Embryonic facial prominence (tissue), 1 donor: Measurements from ENCODE around the gene TTLL11.
"Not testable (repeated sequence)": the region's sequence is repeated elsewhere in the genome, so short reads cannot be mapped to it uniquely, and the experiment has no call there.

Experiments
- DNase-seq: peaks from one replicate; pipeline ENCODE4 v3.0.0-alpha.2; 2016; ENCODE audit errors: extremely low spot score

The TTLL11 gene

GRCh38 chr9:122085260-122085659, 7.8 kb downstream of the TTLL11 start:
- DNase-seq: no peak

- no peak for DNase-seq
Observed at GRCh38 chr9:122084026-122084675, 9.0 kb downstream of the TTLL11 start.

DNA sequence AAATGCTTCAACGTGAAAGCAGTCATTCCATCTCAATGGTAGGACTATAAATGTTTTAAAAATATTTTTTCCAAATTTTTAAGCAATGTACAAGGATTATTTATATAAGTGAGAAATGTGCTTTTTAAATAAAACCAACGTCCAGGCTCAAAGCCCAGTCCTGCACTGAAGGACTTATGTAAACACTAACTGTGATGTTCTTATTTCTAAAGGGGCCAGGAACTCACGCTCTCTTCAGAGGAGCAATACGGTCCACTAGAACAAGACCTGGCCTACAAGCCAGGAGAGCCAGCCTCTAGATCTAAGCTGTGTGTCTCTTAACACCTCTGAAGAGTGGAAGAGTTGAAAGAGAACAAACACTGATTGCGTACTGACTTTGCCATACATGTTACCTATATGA, 12.1 kb downstream of the TTLL11 start:
- DNase-seq: no peak

DNA sequence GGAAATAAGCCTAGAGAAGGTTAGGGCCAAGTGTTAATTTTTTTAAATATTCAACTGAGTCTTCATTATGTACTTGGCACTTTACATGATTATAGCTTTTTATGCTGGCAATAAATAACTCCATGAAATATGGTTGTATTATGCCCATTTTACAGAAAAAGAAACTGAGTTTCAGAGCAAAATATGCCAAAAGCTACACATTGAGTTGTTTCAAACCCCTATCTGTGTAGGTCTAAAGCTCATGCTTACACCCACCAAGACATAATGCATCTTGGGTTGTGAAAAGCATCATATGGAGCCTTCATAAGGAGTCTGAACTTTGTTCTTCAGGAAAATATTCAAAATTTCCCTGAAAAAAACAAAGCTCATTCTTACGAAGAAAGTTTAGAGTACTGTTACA, 14.6 kb downstream of the TTLL11 start:
- DNase-seq: no peak

DNA sequence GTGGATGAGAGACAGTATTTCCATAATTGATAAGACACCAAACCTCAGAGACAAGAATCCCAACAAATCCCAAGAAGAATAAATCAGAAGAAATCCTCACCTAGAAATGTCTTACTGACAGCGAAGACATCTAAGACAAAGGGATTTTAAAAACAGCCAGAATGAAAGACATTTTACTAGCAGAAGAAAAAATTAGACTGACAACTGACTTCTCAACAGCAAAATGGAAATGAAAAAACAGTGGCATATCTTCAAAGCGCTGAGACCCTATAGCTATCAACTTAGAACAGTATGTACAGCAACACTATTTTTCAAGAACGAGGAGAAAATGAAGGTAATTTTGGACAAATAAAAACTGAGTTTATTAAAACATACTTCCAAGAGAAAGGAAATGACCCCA, 16.3 kb downstream of the TTLL11 start:
- DNase-seq: no peak

DNA sequence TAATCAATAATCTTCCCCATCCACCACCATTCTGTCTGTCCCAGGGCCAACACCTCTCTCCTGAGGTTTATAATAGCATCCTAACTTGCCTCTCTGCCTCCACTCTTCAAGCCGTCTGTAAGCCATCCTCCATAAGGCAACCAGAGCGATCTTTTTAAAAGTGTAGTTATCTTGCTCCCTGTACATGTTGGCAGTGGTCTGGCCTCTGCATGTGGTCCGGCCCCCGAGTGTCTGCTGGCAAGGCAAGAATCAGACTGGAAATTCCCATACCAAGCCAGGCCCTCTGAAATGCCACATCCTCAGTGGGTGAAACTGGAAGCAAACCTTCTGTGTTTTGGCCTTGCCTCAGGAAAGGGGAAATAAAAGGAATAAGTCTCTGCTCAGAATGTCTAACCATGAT, 17.0 kb downstream of the TTLL11 start:
- DNase-seq: no peak

DNA sequence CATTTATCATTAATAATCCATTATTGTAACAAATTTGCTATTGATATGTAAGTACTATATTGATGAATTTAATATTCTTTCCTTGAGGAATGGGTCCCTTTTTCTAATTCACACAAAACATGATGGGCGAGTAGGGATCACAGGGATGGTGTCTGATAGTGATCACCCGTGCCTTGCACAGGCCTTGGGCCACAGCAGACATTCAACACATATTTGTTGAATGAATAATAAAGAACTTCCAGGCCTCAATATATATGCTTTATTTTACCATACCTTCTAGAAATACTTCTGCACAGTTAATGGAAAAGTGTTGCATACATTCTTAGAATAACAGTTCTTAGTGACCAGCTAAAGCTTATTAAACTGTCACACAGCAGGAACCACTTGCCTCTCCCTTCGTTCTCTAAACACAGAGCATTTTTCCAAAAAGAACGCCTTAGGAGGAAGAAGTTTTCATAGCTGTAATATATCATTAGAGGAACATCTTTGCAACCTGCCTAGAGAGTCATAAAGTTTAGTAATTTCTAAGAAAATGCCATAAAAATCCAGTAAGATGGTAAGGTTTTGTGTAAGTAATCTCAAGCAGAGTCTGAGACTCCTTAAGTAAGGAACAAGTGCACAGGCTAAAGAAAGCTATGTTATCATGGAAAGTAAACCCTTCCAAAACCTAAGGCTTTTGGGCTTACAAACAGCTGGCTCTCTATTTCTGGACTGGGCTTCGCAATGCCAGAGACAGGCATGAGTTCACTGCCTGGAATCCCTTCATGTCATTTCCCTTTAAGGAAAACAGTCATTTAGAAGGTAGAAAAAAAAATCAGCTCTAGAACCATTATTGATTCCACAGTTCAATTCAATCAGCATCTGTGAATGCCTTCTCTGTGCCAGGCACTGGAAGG, 17.7 kb downstream of the TTLL11 start:
- no peak for DNase-seq

GRCh38 chr9:122071715-122072114, 21.4 kb downstream of the TTLL11 start:
- DNase-seq: no peak

GRCh38 chr9:122070728-122071515, 22.2 kb downstream of the TTLL11 start:
- DNase-seq: no peak

DNA sequence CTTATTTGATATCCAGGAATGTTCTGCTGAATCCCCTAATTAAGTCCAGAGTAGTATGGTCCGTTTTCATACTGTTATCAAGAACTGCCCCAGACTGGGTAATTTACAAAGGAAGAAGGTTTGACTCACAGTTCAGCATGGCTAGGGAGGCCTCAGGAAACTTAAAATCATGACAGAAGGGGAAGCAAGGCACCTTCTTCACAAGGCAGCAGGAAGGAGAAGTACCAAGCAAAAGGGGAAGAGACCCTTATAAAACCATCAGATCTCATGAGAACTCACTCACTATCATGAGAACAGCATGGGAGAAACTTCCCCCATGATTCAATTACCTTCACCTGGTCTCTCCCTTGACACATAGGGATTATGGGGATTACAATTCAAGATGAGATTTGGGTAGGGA, 26.4 kb downstream of the TTLL11 start:
- not testable (repeated sequence) for DNase-seq

GRCh38 chr9:122065923-122066629, 27.0 kb downstream of the TTLL11 start:
- no peak for DNase-seq

GRCh38 chr9:122060481-122060880, 32.6 kb downstream of the TTLL11 start:
- no peak for DNase-seq

GRCh38 chr9:122059955-122060324, 33.2 kb downstream of the TTLL11 start:
- no peak for DNase-seq

GRCh38 chr9:122059214-122059954, 33.7 kb downstream of the TTLL11 start:
- no peak for DNase-seq

- DNase-seq: no peak
Observed at GRCh38 chr9:122058709-122059108, 34.4 kb downstream of the TTLL11 start.

GRCh38 chr9:122058051-122058450, 35.1 kb downstream of the TTLL11 start:
- no peak for DNase-seq

DNA sequence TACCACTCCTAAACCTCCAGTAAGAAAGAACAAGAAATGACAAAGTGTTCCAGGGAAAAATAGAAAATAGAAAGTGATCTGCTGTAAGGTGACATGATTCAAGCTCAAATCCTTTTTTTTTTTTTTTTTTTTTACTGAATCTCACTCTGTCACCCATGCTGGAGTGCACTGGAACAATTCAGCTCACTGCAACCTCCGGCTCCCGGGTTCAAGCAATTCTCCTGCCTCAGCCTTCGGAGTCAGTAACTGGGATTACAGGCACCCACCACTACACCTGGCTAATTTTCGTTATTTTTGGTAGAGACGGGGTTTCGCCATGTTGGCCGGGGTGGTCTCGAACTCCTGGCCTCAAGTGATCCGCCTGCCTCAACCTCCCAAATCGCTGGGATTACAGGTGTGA, 35.9 kb downstream of the TTLL11 start:
- DNase-seq: no peak

- DNase-seq: no peak
Observed at GRCh38 chr9:122056484-122056883, 36.6 kb downstream of the TTLL11 start.

GRCh38 chr9:122055701-122056100, 37.4 kb downstream of the TTLL11 start:
- DNase-seq: no peak

GRCh38 chr9:122053567-122054350, 39.3 kb downstream of the TTLL11 start:
- no peak for DNase-seq
